Iris pigment epithelial cell (primary cell): ENCODE measurements around the gene PTPN13.
A peak's percentile ranks its signal among the peaks of the same experiment; 100 is the strongest.
"Not testable (repeated sequence)": the region's sequence is repeated elsewhere in the genome, so short reads cannot be mapped to it uniquely, and the experiment has no call there.

ENCODE experiments used
- DNase-seq: peaks from one replicate; pipeline ENCODE4 v3.0.0-alpha.2; 2011; ENCODE audit warnings: low read depth

Gene PTPN13

DNA sequence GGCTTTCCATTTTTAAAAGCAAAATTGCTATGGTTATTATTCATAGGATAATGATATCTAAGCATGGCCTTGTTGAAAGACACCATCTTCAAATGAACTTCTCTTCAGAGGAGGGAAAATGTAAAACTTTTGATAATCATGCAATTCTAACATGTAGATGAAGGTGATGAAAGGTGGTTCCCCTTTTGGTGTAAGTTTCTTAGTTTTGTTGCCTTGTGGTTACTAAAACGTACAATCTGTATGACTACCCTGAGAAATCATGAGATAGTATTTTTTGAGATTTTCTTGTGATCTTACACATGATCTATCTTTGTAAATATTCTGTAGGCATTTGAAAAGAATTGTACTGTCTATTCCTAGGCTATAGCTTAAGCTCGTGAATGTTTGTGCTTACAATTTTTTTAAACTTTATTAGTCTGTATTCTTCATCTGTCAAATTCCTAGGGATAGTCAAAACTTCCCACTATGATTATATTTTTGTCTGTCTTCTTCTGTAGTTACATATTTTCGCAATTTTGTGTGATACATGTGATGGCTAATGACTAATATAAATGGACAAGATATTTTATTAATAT lies 47.5 kb downstream of the PTPN13 start:
- no peak for DNase-seq

DNA sequence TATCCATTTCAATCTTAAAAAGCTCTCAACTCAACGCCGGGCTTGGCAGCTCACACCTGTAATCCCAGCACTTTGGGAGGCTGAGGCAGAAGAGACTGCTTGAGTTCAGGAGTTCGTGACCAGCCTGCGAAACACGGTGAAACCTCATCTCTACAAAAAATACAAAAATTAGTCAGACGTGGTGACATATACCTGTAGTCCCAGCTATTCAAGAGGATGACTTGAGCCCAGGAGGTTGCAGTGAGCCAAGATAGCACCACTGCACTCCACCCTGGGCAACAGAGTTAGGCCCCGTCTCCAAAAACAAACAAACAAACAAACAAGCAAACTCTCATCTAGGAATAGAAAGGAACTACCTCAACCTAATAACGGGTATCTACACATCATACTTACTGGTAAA lies 50.8 kb downstream of the PTPN13 start:
- no peak for DNase-seq

DNA sequence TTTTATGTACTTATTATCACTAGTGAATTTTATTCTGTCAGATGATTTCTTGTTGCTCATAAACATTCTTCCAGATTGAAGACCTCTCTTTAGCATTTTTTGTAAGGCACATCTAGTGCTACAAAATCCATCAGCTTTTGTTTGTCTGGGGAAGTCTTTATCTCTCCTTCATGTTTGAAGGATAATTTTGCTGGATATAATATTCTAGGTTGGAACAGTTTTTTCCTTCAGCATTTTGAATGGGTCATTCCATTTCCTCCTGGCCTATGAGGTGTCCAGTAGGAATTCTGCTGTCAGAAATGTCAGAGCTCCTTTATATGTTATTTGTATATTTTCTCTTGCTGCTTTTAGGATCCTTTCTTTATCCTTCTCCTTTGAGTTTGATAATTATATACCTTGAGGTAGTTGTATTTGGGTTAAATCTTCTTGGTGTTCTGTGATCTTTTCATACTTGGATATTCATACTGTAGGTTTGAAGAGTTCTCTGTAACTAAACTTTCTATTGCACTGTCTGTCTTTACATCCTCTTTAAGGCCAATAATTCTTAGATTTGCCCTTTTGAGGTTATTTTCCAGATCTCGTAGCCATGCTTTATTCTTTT lies 58.3 kb downstream of the PTPN13 start:
- no peak for DNase-seq

DNA sequence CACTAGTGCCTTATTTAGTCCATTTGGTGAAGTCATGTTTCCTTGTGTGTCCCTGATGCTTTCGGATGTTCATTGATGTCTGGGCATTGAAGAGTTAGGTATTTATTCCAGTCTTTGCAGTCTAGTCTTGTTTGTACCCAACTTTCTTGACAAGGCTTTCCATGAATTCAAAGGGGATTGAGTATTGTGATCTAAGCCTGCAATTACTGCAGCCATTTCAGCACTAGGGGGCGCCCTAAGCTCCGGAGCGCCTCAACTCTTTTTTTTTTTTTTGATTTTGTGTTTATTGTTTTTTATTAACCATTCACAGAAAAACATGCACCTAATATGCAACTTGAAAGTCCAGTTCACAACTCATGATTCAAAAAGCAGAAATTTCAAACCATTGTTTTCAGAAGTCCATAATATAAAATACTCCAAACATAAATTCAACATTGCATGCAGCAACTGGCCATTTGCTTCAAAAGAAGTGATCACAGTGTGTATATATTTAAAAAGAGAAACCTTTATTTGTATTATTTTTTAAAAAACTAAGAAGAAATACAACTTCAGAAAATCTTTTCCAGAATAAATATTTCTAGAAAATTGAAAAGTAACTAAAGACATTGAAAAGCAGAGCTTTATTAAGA lies 59.2 kb downstream of the PTPN13 start:
- DNase-seq: no peak

DNA sequence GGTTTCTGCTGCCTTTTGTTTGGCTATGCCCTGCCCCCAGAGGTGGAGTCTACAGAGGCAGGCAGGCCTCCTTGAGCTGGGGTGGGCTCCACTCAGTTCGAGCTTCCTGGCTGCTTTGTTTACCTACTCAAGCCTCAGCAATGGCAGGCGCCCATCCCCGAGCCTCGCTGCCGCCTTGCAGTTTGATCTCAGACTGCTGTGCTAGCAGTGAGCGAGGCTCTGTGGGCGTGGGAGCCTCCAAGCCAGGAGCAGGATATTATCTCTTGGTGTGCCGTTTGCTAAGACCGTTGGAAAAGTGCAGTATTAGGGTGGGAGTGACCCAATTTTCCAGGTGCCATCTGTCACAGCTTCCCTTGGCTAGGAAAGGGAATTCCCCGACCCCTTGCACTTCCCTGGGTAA lies 62.7 kb downstream of the PTPN13 start:
- DNase-seq: not testable (repeated sequence)

DNA sequence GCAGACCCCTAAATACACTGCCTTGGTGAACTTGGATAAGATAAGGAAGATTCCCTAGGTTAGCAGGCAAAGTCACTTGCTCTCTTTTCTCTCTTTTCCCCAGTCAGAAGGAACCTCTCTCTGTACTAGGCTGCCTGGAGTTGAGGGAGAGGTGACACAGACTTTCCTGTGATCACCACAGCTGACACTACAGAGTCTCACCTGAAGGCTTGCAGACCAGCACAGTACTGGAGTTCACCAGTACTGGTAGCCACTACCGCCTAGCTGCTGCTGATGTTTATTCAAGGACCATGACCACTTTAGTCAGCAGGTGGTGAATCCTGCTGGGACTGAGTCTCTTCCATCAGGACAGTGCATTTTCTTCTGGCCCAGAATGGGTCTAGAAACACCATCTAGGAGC lies 63.3 kb downstream of the PTPN13 start:
- DNase-seq: no peak

DNA sequence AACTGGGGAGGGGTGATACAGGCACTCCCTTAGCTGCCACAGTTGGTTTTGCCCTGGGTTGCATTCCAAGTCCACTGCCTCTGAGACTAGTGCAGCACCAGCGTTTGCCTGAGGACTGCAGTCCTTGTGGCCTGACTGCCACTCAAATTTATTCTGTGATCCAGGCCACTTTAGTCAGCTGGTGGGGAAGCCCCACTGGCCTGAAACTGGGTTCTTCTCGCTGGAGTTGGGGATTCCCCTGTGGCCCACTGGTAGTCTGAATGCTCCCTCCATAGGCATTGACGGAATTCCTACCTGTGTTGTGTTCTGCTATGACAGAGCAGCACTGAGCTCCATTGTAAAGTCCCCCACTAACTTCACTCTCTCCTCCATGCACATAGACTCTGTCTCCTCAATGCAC lies 63.8 kb downstream of the PTPN13 start:
- no peak for DNase-seq

DNA sequence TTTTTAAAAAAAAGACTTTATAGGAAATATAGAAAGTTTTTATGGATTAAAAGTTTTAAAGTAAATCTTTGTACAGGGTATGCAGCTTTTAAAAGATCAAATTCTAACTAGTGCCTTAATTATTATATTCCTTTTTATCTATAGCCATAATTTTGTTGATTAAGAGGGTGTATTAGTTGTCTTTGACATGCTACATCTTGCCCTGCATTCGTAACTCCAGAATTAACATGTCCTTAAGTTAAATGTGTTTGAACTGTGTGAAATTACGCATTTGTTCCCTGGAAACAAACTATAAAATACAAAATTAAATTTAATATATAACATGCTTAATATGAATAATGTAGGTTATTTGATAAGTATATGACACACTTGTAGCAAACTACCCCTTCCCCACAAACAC lies 66.3 kb downstream of the PTPN13 start:
- no peak for DNase-seq

DNA sequence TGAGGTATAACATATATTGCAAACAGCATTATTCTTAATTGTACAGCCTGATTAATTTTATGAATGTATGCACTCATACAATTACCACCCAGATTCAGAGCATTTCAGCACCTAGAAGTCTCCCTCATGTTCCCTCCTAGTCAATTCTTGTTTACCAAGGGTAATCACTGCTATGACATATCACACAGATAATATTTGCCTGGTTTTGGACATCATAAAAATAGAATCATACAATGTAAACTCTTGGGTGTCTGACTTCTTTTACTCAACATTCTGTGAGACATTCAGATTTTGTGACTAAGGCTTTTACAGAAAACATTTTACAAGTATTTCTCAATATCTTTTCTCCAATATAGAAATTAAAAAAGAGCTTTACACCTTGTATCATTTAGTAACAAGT lies 66.9 kb downstream of the PTPN13 start:
- peak; percentile 8 for DNase-seq

DNA sequence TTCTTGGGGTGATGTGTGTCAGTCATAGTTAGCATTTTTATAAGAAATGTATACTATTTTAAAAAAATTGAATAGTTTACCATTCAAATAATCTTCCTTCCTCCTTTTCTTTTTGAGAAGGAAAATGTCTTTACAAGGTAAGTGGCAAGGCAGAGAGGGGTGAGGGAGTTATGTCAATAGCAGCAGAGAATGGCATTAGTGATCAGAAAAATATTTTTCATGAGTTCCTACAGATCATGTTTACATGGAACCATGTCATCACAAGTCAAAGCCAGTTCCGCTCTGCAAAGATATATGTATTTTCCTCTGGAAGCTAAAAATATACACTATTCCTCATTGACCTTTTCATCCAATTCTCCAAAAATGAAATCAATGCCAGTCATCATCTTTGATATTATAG lies 67.3 kb downstream of the PTPN13 start:
- no peak for DNase-seq

DNA sequence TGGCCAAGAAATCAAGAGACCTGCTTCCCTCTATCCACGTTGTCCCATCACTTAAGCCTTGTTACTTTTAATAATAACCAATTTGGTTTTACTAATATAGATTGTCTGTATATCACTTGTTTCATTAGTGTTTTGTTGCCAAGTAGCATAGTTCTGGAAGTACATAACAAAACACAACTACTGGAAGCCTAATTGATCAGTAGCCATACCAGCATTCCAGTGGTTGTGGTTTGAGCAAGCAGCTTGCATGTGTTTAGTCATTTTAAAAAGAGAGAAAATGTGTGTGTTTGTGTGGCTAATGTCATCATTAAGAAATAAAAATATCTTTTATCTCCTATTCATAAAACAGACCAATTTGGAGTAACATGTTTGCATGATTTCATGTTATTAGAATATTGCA lies 70.8 kb downstream of the PTPN13 start:
- peak; percentile 90 for DNase-seq

DNA sequence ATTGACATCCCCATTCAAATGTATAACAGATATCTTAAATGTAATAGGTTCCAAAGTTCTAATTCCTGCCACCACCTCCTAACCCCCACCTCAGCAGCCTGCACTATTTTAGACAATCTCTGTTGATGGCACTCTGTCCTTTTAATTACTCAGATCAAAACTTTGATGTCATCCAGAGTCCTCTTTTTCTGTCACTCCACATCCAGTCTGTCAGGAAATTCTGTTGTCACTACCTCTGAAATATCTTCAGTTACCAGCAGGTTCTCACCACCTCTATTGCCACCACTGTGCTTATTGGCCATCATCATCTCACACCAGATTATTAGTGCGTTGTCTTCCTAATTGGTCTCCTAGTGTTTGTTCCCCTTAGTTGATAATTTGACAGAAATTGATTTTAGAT lies 76.2 kb downstream of the PTPN13 start:
- DNase-seq: no peak

DNA sequence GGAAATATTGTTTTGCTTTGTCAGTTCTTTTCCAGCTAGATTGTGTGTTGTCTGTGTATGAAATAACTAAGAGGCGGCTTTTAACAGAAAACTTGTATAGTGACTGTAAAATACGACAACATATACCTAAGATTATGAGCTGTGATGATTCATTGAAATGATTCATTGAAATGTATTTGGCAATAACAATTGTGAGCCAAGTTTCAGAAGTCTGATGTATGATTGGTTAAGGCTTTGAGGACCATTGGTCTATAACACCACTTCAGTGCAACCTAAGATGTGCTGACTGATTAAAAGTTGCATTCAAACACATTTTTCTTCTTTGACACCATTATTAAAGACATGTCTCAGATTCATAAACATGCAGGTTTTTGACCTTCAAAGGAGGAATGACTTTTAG lies 76.6 kb downstream of the PTPN13 start:
- peak; percentile 94 for DNase-seq

DNA sequence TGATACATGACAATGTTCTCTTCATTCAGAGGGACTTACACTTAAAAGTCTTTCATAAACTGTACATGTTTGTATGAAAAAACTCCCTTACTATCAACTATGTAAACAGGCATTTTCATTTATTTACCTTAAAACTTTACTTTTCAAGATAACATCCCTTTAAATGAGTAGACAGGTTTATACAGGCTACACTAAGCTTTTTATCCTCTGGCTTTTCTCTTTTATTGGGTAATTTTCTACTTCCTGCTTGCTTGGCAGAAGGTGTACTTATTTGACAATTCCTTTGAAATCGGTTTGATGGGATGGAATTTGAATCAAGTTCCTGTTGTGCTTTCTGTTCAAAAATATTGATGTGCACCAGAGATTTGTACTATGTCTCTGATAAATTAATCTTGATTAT lies 81.4 kb downstream of the PTPN13 start:
- DNase-seq: no peak

DNA sequence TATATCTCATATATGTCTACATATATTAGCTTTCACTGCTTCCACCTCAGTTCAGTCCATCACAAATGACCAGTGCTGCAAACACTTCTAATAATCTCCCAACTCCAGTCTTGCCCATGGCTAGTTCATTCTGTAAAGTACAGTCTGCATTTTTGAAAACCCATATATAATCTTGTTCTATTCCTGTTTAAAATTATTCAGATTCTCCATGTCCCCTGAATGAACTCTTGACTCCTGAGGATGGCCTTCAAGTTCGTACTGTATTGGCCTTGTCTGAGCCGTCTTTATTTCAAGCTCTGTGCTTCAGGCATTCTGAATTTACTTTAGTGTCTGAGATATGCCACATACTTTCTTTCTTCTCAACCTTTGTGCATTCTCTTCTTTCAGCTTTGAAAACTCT lies 84.7 kb downstream of the PTPN13 start:
- DNase-seq: no peak

DNA sequence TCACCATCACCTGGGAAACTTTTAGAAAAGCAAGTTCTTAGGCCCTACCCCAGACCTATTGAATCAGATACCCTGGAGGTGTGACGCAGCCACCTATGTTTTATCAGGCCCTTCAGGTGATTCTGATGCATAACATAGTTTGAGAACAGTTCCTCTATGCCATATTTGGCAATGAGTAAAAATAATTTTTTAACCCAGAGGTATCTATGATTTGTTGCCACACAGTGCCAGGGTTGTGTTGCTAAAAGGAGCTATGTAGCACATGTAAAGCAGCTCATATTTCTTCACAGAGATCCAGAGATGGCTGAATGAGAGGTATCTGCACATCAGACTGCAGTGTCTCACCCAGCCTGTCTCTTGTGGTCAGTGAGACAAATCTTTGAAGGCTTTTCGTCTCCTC lies 85.3 kb downstream of the PTPN13 start:
- no peak for DNase-seq

DNA sequence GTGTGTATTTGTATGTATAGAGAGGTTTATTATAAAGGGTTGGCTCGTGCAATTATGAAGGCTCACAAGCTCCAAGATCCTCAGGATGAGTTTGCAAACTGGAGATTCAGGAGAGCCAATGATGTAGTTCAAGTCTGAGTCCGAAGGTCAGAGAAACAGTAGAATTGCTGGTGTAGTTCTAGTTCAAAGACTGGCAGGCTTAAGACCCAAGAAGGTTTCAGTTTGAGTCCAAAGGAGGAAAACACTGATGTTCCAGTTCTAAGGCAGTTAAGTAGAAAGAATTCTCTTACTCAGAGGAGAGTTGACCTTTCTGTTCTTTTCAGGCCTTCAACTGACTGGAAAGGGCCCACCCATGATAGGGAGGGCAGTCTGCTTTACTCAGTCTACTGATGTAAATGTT lies 89.1 kb downstream of the PTPN13 start:
- DNase-seq: no peak

DNA sequence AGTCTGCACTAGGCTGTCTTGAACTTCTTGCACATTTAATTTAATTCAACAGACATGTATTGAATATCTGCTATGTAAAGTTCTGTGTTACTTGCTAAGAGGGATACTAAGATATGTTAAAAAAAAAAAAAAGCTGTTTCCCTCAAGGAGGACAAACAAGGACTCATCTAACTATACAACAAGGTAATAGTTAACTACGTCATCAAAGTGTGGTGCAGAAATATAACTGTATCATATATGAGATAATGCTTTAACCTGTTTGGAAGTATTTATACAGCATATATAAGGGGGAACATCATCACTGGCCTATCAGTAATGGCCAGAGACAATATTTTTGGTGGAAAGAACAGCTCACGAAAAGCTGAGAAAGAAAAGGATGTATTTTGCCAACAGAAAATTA lies 89.9 kb downstream of the PTPN13 start:
- no peak for DNase-seq

DNA sequence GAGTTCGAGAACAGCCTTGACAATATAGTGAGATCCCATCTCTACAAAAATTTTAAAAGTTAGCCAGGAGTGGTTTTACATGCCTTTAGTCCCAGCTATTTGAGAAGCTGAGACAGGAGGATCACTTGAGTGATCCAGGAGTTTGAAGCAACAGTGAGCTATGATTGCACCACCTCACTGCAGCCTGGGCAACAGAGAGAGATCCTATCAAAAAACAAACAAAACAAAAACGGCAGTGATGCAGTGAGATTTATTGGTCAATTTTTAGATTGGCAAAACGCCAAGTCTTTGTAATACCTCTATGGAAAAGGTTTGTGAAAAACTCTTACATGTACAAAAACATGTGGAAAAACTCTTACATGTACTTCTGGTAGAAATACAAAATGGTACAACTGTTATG lies 91.3 kb downstream of the PTPN13 start:
- DNase-seq: peak; percentile 75

DNA sequence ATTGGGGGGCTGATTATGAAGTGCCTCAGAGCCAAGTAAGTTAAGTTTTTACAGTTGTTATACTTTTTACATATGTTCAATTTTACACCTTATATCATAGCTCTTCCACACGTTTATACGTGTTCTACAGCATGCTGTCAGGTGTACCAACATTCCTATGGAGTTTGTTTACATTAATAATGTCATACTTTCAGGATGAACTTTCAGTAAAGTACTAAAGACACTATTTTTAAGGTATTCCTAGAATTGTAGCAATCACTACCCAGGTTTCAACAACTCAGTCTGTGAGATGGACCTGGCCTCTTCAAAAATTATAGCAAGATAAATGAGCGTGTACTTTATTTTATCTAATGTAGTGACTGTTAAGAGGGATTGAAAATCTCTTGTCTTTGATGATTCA lies 92.6 kb downstream of the PTPN13 start:
- DNase-seq: no peak

DNA sequence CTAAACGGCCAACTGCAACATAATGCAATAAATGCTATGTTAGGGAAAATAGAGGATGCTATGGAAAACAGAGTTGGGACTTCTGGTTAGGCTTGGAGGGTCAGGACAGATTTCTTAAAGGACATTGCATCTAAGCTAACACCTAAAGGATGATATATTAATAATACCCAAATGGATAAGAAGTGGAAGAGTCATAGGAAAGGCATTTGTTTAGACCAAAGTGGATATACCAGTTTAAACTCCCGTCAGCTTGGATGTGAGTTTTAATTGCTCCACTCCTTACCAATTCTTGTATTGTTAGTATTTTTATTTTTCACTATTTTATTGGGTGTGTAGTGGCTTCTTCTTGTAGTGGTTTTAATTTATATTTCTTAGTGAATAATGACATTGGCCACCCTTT lies 93.9 kb downstream of the PTPN13 start:
- no peak for DNase-seq

DNA sequence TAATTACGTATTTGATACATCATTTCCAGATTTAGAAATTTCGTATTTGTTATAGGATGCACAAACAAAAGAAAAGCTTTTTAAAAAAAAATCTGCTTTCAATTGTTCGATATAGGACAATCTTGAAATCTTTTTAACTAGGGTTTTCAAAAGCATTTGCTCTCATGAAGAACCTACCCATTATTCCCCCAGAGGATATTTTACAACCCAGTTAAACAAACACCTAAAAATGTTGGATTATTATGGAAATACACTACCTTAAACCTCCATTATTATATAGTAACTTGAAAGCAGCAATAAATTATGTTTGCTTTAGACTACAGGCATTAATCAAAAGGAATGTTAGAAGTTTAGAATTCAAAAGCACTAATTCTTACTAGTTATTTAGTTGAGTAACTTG lies 110.5 kb downstream of the PTPN13 start:
- DNase-seq: no peak

DNA sequence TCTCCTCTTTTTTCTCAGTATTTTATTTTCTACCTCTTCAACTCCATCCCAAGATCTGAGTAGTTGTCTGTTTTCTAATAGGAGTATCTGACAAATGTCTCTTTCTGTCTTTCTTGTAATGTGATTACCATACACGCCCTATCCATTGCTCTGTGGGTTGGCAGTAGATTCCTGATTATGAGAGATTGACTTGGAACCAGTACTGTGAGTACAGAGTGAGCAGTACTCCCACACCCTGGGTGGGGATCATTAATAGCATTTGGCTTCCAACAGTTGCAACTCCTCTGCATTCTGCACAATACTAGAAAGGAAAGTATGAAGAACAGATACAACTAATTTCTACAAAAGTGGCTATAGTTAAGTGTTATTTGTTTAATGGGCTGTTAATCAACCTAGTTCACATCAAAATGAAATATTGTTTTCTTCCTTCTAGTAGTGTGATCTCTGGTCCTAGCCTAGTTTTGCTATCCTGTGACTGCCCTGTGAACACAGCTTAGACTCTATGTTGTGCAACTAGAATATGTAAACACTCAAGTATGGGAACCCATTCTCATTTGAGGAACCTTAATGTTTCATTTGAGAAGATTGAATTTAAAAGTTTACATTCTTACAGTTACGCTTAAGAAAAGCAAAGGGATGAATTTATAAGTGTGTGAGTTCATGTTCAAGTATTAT lies 112.9 kb downstream of the PTPN13 start:
- peak; percentile 50 for DNase-seq

DNA sequence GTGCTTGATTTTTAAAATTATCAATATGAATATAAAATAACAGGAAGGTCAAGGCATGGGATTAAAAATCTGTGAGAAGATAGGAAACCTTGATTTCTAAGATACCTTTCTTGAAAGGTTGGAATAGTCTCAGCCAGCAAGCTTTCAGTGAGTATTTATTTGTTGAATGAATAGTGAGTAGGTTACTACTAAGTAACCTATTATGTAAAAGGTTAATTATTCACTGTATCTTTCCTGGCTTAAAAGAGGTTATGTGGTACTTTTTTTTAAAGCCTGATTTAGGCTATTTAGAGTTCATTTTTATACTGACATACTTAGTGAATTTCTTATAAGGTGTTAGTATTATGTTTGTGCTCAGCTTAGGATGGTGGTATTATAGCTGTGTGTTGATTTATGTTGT lies 123.5 kb downstream of the PTPN13 start:
- no peak for DNase-seq
